Testis (tissue), 3 donors: ENCODE results near the gene ZNF488. TPM values are rescaled to one million over a fixed set of nuclear protein-coding genes. Genes with fewer than 3 reads are reported as not detected.

Experiments used
- DNase-seq: peaks from one replicate; pipeline ENCODE4 v3.0.0-alpha.2; 2019
- H3K27ac ChIP-seq, 2 donors: fragments of 200-600 bp; sonication (generic); one replicate each; pipeline ENCODE4 v1.5.1; 2019
- H3K27me3 ChIP-seq: fragments of 200-600 bp; sonication (generic); one replicate; pipeline ENCODE4 v1.5.1; 2019
- H3K36me3 ChIP-seq: fragments of 200-600 bp; sonication (generic); one replicate; pipeline ENCODE4 v1.5.1; 2017; ENCODE audit warnings: low read depth; ENCODE audit errors: missing control alignments
- H3K4me1 ChIP-seq: fragments of 200-600 bp; sonication (generic); one replicate; pipeline ENCODE4 v1.5.1; 2019
- H3K4me3 ChIP-seq, 2 donors: fragments of 200-600 bp; sonication (generic); one replicate each; pipeline ENCODE4 v1.5.1; 2017 to 2019
- H3K9me3 ChIP-seq: fragments of 200-600 bp; sonication (generic); one replicate; pipeline ENCODE4 v1.5.1; 2017
- POLR2A ChIP-seq: fragments of 450-650 bp; IDR thresholded peaks from one replicate; pipeline ENCODE4 v1.6.1; 2017; ENCODE audit warnings: antibody characterized with exemption, mild to moderate bottlenecking, moderate library complexity
- WGBS, 2 donors: methylation state at CpG; one replicate each; pipeline ENCODE4 v1.1.5; 2018; 5-methylcytosine and 5-hydroxymethylcytosine counted together
- intact Hi-C: fragments of 100-400 bp; cut with DNase I; formaldehyde crosslinking; loops from one replicate; pipeline ENCODE4 v1.15.1; 2023; ENCODE audit warnings: low total_unique reads
- polyA plus RNA-seq: library from polyadenylated mRNA; stranded (reverse); fragments of 350-450 nt; fragmentation: Illumina TruSeq; extraction: RNeasy Lipid Tissue Mini Kit (QIAGEN cat#74804); gene quantifications from one replicate; pipeline ENCODE4 v1.2.3, GENCODE V29; 2014; ENCODE audit warnings: low read depth, low replicate concordance; ENCODE audit not compliant: insufficient read depth
- total RNA-seq, 2 donors: library from RNA; depleted of rRNA; stranded (reverse); fragments of >200 nt; gene quantifications; one replicate each; pipeline ENCODE4 v1.2.3, GENCODE V29; 2016
- TF ChIP-seq, protein P1 (sequence below), 3 experiments: fragments of 450-650 bp in 2 of 3; fragments of 200-600 bp in 1 of 3; sonication (generic) in 1 of 3; IDR thresholded peaks; one replicate each; pipeline ENCODE4 v1.5.1; 2016 to 2019; ENCODE audit warnings: antibody characterized with exemption in 3 of 3, mild to moderate bottlenecking in 2 of 3, moderate library complexity in 1 of 3

Gene ZNF488
- total and polyA plus RNA-seq, 3 donors from 2014 or later, result 2.0 to 3.2 (median 2.7) TPM

GRCh38 chr10:47316131-47316530, 68.0 kb downstream of the ZNF488 start:
- Histone ChIP-seq H3K36me3 (no peaks in the 10 kb centered on the region), H3K4me3 (no peak overlapping the region), H3K9me3 (no peaks in the 10 kb centered on the region), H3K4me1 (peaks cover 8% of the 10 kb centered on the region), H3K27ac (no peak overlapping the region), H3K27me3 (no peaks in the 10 kb centered on the region)
- intact Hi-C loops, result no loop called here
- 73 to 79% methylated on average over 5 of the region's 5 CpGs for WGBS, 2 donors
- TF ChIP-seq, protein P1, sequence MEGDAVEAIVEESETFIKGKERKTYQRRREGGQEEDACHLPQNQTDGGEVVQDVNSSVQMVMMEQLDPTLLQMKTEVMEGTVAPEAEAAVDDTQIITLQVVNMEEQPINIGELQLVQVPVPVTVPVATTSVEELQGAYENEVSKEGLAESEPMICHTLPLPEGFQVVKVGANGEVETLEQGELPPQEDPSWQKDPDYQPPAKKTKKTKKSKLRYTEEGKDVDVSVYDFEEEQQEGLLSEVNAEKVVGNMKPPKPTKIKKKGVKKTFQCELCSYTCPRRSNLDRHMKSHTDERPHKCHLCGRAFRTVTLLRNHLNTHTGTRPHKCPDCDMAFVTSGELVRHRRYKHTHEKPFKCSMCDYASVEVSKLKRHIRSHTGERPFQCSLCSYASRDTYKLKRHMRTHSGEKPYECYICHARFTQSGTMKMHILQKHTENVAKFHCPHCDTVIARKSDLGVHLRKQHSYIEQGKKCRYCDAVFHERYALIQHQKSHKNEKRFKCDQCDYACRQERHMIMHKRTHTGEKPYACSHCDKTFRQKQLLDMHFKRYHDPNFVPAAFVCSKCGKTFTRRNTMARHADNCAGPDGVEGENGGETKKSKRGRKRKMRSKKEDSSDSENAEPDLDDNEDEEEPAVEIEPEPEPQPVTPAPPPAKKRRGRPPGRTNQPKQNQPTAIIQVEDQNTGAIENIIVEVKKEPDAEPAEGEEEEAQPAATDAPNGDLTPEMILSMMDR (IDR thresholded peaks at IDR 0.05), result no peak
- no peak for TF ChIP-seq POLR2A
- no peak for DNase-seq

Other genes starting within 250 kb of the ZNF488 start
- 10 to 100 TPM; 34.4 to 47.3 TPM for gene GDF10, start 84.1 kb downstream of the ZNF488 start, total RNA-seq
- gene GDF10, start 84.1 kb downstream of the ZNF488 start, polyA plus RNA-seq, result 17.7 TPM
- gene GDF2, start 61.8 kb downstream of the ZNF488 start, total RNA-seq, result under 1 TPM; 0.19 to 0.39 TPM
- gene GDF2, start 61.8 kb downstream of the ZNF488 start, polyA plus RNA-seq, result not detected
- gene RBP3, start 35.9 kb downstream of the ZNF488 start, total RNA-seq, result under 1 TPM in 1 of 2 donors, not detected in 1; 0.25 TPM
- 0.09 TPM for gene RBP3, start 35.9 kb downstream of the ZNF488 start, polyA plus RNA-seq
- 1 to 10 TPM; 1.8 to 2.5 TPM for gene ANXA8, start 99.8 kb upstream of the ZNF488 start, total RNA-seq
- 6.7 TPM for gene ANXA8, start 99.8 kb upstream of the ZNF488 start, polyA plus RNA-seq
- gene FAM25G, start 107.4 kb upstream of the ZNF488 start, total RNA-seq, result 1 to 10 TPM; 3.9 to 8.3 TPM
- 8.6 TPM for gene FAM25G, start 107.4 kb upstream of the ZNF488 start, polyA plus RNA-seq
- gene AGAP9, start 139.3 kb upstream of the ZNF488 start, total RNA-seq, result 10 to 100 TPM; 17.5 to 29.8 TPM
- gene AGAP9, start 139.3 kb upstream of the ZNF488 start, polyA plus RNA-seq, result 26.0 TPM